Measurements from ENCODE around the gene ARHGAP18.

ARHGAP18 gene

GRCh38 chr6:129709769-129710449 is at the start of gene ARHGAP18:
Gene ARHGAP18 (minus strand): TSS chr6:129710177. CDS start chr6:129710136, 41 bp downstream.
- peak; percentile 69 for DNase-seq

- DNase-seq = no peak
Observed at GRCh38 chr6:129755787-129756186, 45.8 kb upstream of the ARHGAP18 start.

GRCh38 chr6:129754750-129755149 is 44.8 kb upstream of the ARHGAP18 start:
- DNase-seq = no peak

- no peak for DNase-seq
Observed at GRCh38 chr6:129753422-129753821, 43.4 kb upstream of the ARHGAP18 start.

- no peak for DNase-seq
Observed at GRCh38 chr6:129751384-129751783, 41.4 kb upstream of the ARHGAP18 start.

- DNase-seq = no peak
Observed at GRCh38 chr6:129750360-129750759, 40.4 kb upstream of the ARHGAP18 start.

GRCh38 chr6:129749749-129750120 is 39.8 kb upstream of the ARHGAP18 start:
- DNase-seq = no peak

GRCh38 chr6:129748901-129749748 is 39.1 kb upstream of the ARHGAP18 start:
- no peak for DNase-seq

- peak; percentile 6 for DNase-seq
Observed at GRCh38 chr6:129748212-129748900, 38.4 kb upstream of the ARHGAP18 start.

- no peak for DNase-seq
Observed at GRCh38 chr6:129747588-129748112, 37.7 kb upstream of the ARHGAP18 start.

GRCh38 chr6:129744880-129745237 is 34.9 kb upstream of the ARHGAP18 start:
- DNase-seq = no peak

- peak; percentile 29 for DNase-seq
Observed at GRCh38 chr6:129744201-129744879, 34.4 kb upstream of the ARHGAP18 start.

- DNase-seq = no peak
Observed at GRCh38 chr6:129740013-129740412, 30.0 kb upstream of the ARHGAP18 start.

GRCh38 chr6:129736105-129736504 is 26.1 kb upstream of the ARHGAP18 start:
- no peak for DNase-seq

GRCh38 chr6:129733290-129733689 is 23.3 kb upstream of the ARHGAP18 start:
- DNase-seq = no peak

- DNase-seq = no peak
Observed at GRCh38 chr6:129732542-129732941, 22.6 kb upstream of the ARHGAP18 start.

GRCh38 chr6:129732034-129732433 is 22.1 kb upstream of the ARHGAP18 start:
- DNase-seq = no peak

- no peak for DNase-seq
Observed at GRCh38 chr6:129731428-129731827, 21.5 kb upstream of the ARHGAP18 start.

GRCh38 chr6:129730477-129731165 is 20.6 kb upstream of the ARHGAP18 start:
- DNase-seq = no peak

- DNase-seq = no peak
Observed at GRCh38 chr6:129726650-129727049, 16.7 kb upstream of the ARHGAP18 start.

- DNase-seq = no peak
Observed at GRCh38 chr6:129725341-129725740, 15.4 kb upstream of the ARHGAP18 start.

- no peak for DNase-seq
Observed at GRCh38 chr6:129719692-129720091, 9.7 kb upstream of the ARHGAP18 start.
